ENCODE measurements around the gene PCDH15.

GRCh38 chr10:54484186-54484585 lies 316.8 kb downstream of the PCDH15 start:
- TF ChIP-seq SETDB1 (CRISPR knock-in tag; IDR thresholded peaks at IDR 0.05; ENCODE audit: borderline replicate concordance) (no peak), ZNF367 (CRISPR knock-in tag; IDR thresholded peaks at IDR 0.05; ENCODE audit: borderline replicate concordance) (no peak), HOXA7 (CRISPR knock-in tag; IDR thresholded peaks at IDR 0.05) (no peak), HDAC6 (IDR thresholded peaks at IDR 0.05; ENCODE audit: low read depth, low read length) (no peak), NR2C2 (CRISPR knock-in tag; IDR thresholded peaks at IDR 0.05; ENCODE audit: borderline replicate concordance) (no peak)

Measured in HepG2 (cell line).